Mammary epithelial cell (primary cell): Measurements from ENCODE around the gene FOXN1.
"Not testable (repeated sequence)": the region's sequence is repeated elsewhere in the genome, so short reads cannot be mapped to it uniquely, and the experiment has no call there.

Experiments used
- CTCF ChIP-seq, 2 donors: IDR thresholded peaks in 1 of 2; conservative IDR thresholded peaks in 1 of 2; 2 replicates each; pipeline ENCODE4 v1.5.1; 2011 to 2012; ENCODE audit warnings: inconsistent platforms in 2 of 2, low read length in 2 of 2, mild to moderate bottlenecking in 2 of 2, control low read depth in 1 of 2, low read depth in 1 of 2; ENCODE audit not compliant: insufficient read depth in 1 of 2; ENCODE audit errors: extremely low read depth in 1 of 2
- EZH2 ChIP-seq: IDR thresholded peaks from 2 replicates; pipeline ENCODE4 v1.6.1; 2012; ENCODE audit warnings: low read length, inconsistent platforms, borderline replicate concordance

DNA sequence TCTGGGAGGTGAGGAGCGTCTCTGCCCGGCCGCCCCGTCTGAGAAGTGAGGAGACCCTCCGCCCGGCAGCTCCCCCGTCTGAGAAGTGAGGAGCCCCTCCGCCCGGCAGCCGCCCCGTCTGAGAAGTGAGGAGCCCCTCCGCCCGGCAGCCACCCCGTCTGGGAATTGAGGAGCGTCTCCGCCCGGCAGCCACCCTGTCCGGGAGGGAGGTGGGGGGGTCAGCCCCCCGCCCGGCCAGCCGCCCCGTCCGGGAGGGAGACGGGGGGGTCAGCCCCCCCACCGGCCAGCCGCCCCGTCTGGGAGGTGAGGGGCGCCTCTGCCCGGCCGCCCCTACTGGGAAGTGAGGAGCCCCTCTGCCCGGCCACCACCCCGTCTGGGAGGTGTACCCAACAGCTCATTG, 47.3 kb upstream of the FOXN1 start:
- not testable (repeated sequence) for TF ChIP-seq CTCF (conservative IDR thresholded peaks at IDR 0.05 in 1 of 2, IDR thresholded peaks at IDR 0.05 in 1 of 2; ENCODE audit: extremely low read depth in 1 of 2, insufficient read depth in 1 of 2, low read depth in 1 of 2, low read length in 2 of 2); EZH2
